GM10847 (cell line): ENCODE data around the gene STIMATE.

ENCODE experiments used
- POLR2A ChIP-seq: IDR thresholded peaks from 2 replicates; pipeline ENCODE4 v1.6.1; 2011; ENCODE audit not compliant: insufficient read length; ENCODE audit errors: extremely low read depth

STIMATE gene

DNA sequence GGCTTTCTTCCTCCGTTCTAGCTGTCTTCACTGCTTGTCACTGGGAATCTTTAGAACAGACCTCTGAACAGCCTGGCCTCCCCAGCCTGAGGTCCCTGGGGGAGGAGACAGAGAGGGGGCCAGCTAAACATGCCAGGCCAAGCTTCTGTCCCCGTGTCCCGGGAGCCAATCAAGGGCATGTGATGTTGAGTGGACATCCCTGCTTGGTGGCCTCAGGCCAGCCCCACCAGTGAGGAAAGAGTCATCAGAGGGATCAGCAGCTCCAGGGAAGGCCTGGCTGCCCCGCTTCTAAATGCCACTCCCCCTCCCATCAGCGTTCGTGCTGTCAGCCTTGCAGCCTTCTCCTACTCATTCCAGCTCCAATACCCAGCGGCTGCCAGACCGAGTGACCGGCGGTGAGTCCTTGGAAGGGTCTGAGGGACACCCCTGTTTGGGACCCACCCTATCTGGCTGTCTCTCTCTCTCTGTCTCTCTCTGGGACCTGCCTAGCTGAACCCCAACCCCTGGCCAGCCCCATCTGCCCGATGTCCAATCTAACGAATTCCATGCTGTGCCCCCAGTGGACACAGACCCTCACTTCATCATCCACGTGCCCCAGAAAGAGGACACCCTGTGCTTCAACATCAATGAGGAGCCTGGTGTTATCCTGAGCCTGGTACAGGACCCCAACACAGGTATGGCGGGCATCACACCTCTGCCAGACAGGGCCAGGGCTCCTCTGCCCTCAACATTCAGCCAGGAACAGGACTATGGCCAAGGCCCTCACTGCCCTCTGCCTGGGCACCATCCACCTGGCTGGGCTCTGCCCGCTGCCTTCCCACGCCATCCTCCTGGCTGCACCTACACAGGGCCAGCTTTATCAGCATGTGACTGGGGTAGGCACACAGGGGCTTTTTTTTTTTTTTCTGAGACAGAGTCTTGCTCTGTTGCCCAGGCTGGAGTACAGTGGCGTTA lies 109.4 kb downstream of the STIMATE start:
- no peak for TF ChIP-seq POLR2A

DNA sequence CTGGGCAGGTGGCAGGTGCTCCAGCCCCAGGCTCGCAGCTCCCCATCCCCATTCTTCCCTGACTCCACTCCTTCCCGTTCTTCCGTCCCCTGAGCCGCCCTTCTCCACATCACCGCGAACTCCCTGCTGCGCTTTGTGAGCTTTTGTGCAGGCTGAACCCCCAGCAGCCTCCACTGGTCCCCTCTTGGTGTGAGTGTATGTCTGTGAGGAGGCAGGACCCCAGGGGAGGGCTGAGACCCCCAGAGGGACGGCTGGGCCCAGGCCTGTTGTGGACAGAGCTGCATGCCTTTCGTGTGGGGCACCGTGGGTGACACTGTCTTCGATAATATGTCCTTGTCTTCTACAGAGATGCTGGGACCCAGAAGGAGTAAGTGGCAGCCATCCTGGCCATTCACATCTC lies 110.1 kb downstream of the STIMATE start:
- TF ChIP-seq POLR2A = no peak
